ENCODE data around the gene PKP1. TPM values are rescaled to one million over a fixed set of nuclear protein-coding genes. Genes with fewer than 3 reads are reported as not detected.

Gene PKP1
- polyA plus RNA-seq, 3 donors, result not detected

GRCh38 chr1:201381130-201381529, 97.8 kb downstream of the PKP1 start:
- H3K4me1 Mint-ChIP-seq, result no peaks in the 10 kb centered on the region
- H3K9me3 Mint-ChIP-seq, result no peaks in the 10 kb centered on the region

More at GRCh38 chr1:201381130-201381529, 97.8 kb downstream of the PKP1 start:
- no peak for DNase-seq
- TF ChIP-seq CTCF (IDR thresholded peaks at IDR 0.05), result no peak
- no peaks in the 10 kb centered on the region for H4K20me1 ChIP-seq (ENCODE audit: insufficient read depth, low read length)
- H3K36me3 ChIP-seq (replicated peaks in 1 of 2; ENCODE audit: control insufficient read depth in 1 of 2, insufficient read depth in 2 of 2, low read length in 2 of 2), result no peaks in the 10 kb centered on the region
- intact Hi-C loops (cut with micrococcal nuclease), result no loop called here
- no peak overlapping the region for H3K27ac Mint-ChIP-seq
- H2AFZ ChIP-seq (ENCODE audit: insufficient read depth, low read depth, low read length, poor library complexity, severe bottlenecking), result no peak overlapping the region
- no peaks in the 10 kb centered on the region for H3K9me3 ChIP-seq (replicated peaks in 1 of 2; ENCODE audit: control insufficient read depth in 1 of 2, insufficient read depth in 1 of 2, low read length in 2 of 2)
- H3K4me3 Mint-ChIP-seq, result no peak overlapping the region
- H3K4me2 ChIP-seq (replicated peaks; ENCODE audit: extremely low read depth, low read length, poor library complexity, severe bottlenecking), result no peak overlapping the region
- WGBS (ENCODE audit: insufficient coverage), result 92% methylated on average over 5 of the region's 7 CpGs
- no peaks in the 10 kb centered on the region for H3K36me3 Mint-ChIP-seq
- H3K79me2 ChIP-seq (ENCODE audit: insufficient read depth, low read length), result no peaks in the 10 kb centered on the region
- H3K27me3 ChIP-seq (ENCODE audit: control insufficient read depth in 2 of 2, insufficient read depth in 2 of 2, low read length in 2 of 2), result peaks cover 0 to 5% of the 10 kb centered on the region in 2 donors
- no peak overlapping the region for H3K27ac ChIP-seq (ENCODE audit: low read depth in 1 of 2, low read length in 2 of 2)
- H3K4me3 ChIP-seq (replicated peaks in 1 of 3; ENCODE audit: low read depth in 2 of 3, low read length in 3 of 3), result no peak overlapping the region
- no peak overlapping the region for H3K9ac ChIP-seq (ENCODE audit: insufficient read depth, low read length, poor library complexity, severe bottlenecking)
- peaks cover 4 to 8% (median 7%) of the 10 kb centered on the region in 3 donors for H3K27me3 Mint-ChIP-seq (ENCODE audit: low read depth in 3 of 3)
- no peaks in the 10 kb centered on the region for H3K4me1 ChIP-seq (ENCODE audit: control insufficient read depth in 1 of 2, insufficient read depth in 2 of 2, low read length in 2 of 2)

Other genes with a start within 250 kb of the PKP1 start
- not detected for gene CACNA1S, start 171.1 kb upstream of the PKP1 start, polyA plus RNA-seq
- not detected for gene ASCL5, start 156.3 kb upstream of the PKP1 start, polyA plus RNA-seq
- 10 to 100 TPM; 13.6 to 43.6 (median 22.4) TPM for gene TMEM9, start 129.0 kb upstream of the PKP1 start, polyA plus RNA-seq
- not detected for gene IGFN1, start 92.7 kb upstream of the PKP1 start, polyA plus RNA-seq
- gene TNNT2, start 94.2 kb downstream of the PKP1 start, polyA plus RNA-seq, result not detected
- gene LAD1, start 115.8 kb downstream of the PKP1 start, polyA plus RNA-seq, result not detected
- not detected for gene TNNI1, start 138.2 kb downstream of the PKP1 start, polyA plus RNA-seq
- under 1 TPM in 1 of 3 donors, not detected in 2; 0.08 TPM for gene PHLDA3, start 185.7 kb downstream of the PKP1 start, polyA plus RNA-seq
- gene CSRP1, start 223.6 kb downstream of the PKP1 start, polyA plus RNA-seq, result 100 to 1,000 TPM in 1 of 3 donors, 10 to 100 TPM in 2; 87.4 to 111 (median 98.8) TPM

Data from CD14-positive monocyte (primary cell).